ENCODE measurements around the gene PQBP1.
A peak's percentile ranks its signal among the peaks of the same experiment; 100 is the strongest.

PQBP1 gene

DNA sequence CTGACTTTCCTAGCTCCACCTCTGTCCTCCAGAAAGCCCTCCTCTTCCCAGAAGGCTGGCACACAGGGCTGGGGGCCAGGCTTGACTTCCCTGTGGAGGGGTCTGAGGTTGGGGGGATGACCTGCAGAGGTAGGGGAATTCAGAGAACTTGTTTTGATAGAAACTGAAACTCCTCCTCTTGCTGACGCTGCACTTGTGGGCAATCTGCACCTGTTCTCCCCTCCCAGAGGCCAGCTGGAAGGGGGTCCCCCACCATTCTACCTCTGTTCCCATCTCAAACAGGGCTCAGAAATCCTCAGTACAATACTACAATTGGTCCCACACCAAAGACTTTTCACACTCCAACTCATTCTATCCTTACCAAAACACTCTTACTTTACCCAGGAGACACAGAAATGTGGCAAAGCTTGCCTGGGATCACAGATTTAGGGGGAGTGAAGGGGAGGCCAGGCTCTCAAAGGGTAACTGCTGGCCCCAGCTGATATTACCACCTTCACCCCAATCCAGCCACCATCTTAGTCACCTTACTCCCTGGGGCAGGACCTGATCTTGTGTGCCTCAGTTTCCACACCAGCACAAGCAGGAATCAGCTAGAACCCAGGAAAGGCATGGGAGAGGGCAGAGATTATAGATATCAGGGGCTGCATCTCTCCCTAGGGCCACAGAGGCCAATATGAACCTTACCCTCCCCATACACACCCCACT is 41.1 kb downstream of the PQBP1 start:
- no peak for DNase-seq (ENCODE audit: low read depth in 1 of 2, low spot score in 1 of 2)
- no peak for TF ChIP-seq JUND (IDR thresholded peaks at IDR 0.05; ENCODE audit: low read depth)
- in situ Hi-C loops (cut with HindIII; ENCODE audit: low pct_unique_long_range_greater_than_20kb, low sequenced_read_pairs), result no loop called here

DNA sequence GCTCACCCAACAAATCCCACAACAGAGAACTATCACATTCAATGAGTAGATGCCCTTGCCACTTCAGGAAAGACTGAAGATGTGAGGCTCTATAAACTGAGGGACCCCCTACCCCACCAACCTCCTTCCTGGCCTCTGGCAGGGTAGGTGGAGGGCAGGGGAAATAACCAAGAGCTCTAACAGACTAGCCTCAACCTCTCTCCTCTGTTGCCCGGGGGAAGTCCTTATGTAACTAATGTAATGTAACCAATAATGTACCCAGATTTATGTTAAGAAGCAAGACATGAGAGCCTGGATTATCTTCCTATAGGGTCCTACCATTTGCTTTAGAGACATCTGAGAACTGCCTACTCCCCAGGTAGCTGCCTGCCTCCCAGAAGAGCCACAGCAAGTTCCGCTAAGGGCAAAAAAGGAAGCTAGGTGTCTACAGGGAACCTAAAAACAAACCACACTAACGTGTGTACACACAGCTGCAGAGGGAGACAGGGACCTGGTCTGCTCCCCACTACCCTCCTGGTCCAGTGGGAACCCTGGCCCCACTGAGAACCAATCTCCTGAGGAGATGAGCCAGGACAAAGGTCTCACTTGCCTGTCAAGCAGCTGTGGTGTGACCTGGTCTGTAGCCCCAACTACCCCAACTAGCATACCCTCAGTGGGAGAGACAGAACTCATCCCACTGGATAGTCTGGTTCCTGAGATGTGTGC is 41.9 kb downstream of the PQBP1 start:
- in situ Hi-C loops (cut with HindIII; ENCODE audit: low pct_unique_long_range_greater_than_20kb, low sequenced_read_pairs), result no loop called here
- no peak for TF ChIP-seq JUND (IDR thresholded peaks at IDR 0.05; ENCODE audit: low read depth)
- no peak for DNase-seq (ENCODE audit: low read depth in 1 of 2, low spot score in 1 of 2)

DNA sequence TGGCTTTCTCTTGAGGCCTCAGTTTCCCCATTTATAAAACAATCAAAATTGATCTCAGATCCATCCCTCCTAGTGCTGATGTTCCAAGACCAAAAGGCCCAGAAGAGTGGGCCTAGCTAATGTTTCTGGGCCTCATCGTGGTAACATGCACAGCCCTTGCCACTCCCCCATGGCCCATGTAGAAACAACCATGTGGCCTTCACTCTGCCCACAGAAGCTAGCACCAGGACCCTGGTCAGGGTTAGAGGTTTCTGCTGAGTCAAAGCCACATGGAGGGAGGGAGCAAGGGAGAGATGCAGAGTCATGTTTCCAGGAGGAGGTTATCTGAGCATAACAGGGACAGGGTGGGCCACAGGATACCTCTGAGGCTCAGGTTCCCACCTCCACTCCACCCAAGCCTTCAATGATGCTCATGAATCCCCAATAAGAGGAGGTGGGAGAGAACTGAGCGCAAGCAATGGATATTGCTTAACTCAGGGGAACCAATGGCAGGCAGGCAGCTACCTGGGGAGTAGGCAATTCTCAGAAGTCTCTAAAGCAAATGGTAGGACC is 42.8 kb downstream of the PQBP1 start:
- no peak for TF ChIP-seq JUND (IDR thresholded peaks at IDR 0.05; ENCODE audit: low read depth)
- in situ Hi-C loops (cut with HindIII; ENCODE audit: low pct_unique_long_range_greater_than_20kb, low sequenced_read_pairs), result no loop called here
- DNase-seq (ENCODE audit: low read depth in 1 of 2, low spot score in 1 of 2), result no peak

DNA sequence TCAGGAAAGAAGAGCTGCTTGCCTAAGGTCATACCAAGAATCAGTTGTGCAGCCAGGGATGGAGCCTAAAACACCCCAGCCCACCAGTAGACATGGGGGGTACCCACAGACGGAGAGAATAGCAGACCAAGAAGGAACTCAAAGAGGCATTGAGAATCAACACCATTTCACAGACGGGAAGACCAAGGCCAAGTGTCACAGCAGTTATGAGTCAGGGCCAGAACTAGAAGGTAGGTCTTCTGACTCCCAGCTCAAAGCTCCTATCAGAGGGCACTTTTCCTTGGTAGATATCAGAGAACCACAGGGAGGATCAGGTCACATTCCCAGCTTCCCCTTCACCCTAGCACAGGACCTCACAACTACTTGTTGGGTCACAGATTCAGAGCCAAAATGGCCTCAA is 45.2 kb downstream of the PQBP1 start:
- in situ Hi-C loops (cut with HindIII; ENCODE audit: low pct_unique_long_range_greater_than_20kb, low sequenced_read_pairs), result no loop called here
- no peak for TF ChIP-seq JUND (IDR thresholded peaks at IDR 0.05; ENCODE audit: low read depth)
- DNase-seq (ENCODE audit: low read depth in 1 of 2, low spot score in 1 of 2), result no peak

DNA sequence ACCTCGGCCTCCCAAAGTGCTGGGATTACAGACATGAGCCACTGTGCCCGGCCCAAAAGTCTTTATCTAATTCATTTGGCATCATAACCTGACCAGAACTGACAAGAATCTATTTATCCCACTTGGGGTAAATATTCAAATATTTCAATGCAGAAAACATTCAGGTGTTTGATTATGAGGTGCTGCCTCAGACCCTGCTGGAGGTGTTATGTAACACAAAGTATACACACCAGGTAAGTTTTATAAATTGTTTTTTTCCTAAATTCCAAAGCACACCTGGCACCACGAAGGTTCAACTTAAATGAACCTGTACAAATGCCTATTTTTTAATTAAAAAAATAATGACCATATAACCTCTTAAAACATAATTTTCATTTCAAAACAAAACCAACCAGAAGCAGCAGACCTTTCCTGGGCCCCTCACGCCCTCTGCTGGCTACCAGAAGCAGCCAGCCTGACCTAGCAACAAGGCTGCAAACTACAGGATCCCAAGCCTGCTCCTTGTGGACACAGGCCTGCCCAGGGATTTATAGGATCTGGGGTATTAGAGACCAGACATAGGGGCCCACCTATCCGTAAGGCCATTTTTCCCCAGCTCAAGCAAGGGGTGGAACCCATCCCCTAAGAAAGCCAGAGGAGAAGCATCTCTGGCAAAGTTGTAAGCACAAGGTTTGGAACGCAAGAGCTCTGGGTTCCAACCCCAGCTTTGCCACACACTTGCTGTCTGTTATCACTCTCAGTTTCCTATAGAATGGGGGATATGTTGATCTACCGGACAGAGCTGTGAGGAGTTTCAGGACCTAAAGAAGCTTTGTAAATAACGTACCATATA is 48.0 kb downstream of the PQBP1 start:
- DNase-seq (ENCODE audit: low read depth in 1 of 2, low spot score in 1 of 2), result peak; percentile 49 to 64
- no peak for TF ChIP-seq JUND (IDR thresholded peaks at IDR 0.05; ENCODE audit: low read depth)
- in situ Hi-C loops (cut with HindIII; ENCODE audit: low pct_unique_long_range_greater_than_20kb, low sequenced_read_pairs), result no loop called here

DNA sequence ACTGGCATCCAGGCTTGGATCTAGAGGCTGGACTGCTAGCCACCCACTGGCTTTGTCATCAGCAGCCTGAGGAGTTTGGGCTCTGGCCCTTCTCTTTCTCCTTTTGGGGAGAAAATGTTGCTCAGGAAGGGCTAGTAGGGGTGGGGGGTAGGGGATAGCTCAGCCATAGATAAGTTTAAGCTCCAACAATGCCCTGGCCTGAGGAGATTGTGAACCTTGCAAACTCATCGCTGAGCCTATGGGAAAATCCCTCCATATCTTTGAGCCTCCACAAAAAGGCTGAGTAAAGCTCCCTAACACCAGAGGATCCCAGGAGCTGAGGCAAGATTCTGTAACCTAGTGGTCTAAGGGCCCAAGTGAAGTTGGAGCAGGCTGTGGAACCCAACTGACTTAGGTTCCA is 50.9 kb downstream of the PQBP1 start:
- no peak for TF ChIP-seq JUND (IDR thresholded peaks at IDR 0.05; ENCODE audit: low read depth)
- DNase-seq (ENCODE audit: low read depth in 1 of 2, low spot score in 1 of 2), result no peak
- in situ Hi-C loops (cut with HindIII; ENCODE audit: low pct_unique_long_range_greater_than_20kb, low sequenced_read_pairs), result no loop called here
